ENCODE results near the gene C1RL. TPM values are rescaled to one million over a fixed set of nuclear protein-coding genes. Genes with fewer than 3 reads are reported as not detected.

The C1RL gene
- total and polyA plus RNA-seq, 2 experiments from 2014 or later: 26.4 to 64.5 TPM

DNA sequence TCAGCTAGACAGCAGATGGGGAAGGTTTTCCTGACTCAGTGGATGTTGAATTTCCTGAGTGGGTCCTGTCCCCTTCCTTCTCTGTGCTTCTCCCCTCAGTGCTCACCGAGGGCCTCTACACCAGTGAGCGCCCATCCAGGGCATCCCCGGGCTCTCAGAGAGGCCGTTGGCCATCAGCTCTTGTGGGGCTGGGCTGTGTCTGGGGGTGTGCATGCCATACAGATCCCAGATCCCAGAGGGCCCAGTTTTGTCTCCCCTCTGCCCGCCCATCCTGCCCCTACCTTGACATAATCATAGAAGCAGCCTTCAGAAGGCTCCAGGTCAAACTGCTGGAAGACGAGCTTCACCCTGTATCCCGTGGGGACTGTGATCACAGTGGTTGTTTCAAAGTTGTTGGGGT, 17.8 kb downstream of the C1RL start:
- Histone ChIP-seq H3K9me2 (replicated peaks; ENCODE audit: insufficient read depth) (no peaks in the 10 kb centered on the region), H2AFZ (no peak overlapping the region), H3K9me3 (ENCODE audit: low read depth) (no peaks in the 10 kb centered on the region), H4K20me1 (ENCODE audit: insufficient read depth, poor library complexity, severe bottlenecking) (no peaks in the 10 kb centered on the region), H3K79me2 (no peaks in the 10 kb centered on the region), H3K4me1 (ENCODE audit: insufficient read depth) (no peaks in the 10 kb centered on the region), H3K4me3 (no peak overlapping the region), H3K27me3 (no peaks in the 10 kb centered on the region), H3K27ac (no peak overlapping the region), H3K36me3 (replicated peaks; ENCODE audit: insufficient read depth, low read depth) (no peaks in the 10 kb centered on the region), H3K4me2 (peak overlapping the region; percentile 75)
- TF ChIP-seq EZH2phosphoT487 (IDR thresholded peaks at IDR 0.05; ENCODE audit: low read depth, severe bottlenecking, unreplicated experiment) (no peak), EZH2 (IDR thresholded peaks at IDR 0.05; ENCODE audit: borderline replicate concordance) (no peak)
- TF ChIP-seq, protein P1, sequence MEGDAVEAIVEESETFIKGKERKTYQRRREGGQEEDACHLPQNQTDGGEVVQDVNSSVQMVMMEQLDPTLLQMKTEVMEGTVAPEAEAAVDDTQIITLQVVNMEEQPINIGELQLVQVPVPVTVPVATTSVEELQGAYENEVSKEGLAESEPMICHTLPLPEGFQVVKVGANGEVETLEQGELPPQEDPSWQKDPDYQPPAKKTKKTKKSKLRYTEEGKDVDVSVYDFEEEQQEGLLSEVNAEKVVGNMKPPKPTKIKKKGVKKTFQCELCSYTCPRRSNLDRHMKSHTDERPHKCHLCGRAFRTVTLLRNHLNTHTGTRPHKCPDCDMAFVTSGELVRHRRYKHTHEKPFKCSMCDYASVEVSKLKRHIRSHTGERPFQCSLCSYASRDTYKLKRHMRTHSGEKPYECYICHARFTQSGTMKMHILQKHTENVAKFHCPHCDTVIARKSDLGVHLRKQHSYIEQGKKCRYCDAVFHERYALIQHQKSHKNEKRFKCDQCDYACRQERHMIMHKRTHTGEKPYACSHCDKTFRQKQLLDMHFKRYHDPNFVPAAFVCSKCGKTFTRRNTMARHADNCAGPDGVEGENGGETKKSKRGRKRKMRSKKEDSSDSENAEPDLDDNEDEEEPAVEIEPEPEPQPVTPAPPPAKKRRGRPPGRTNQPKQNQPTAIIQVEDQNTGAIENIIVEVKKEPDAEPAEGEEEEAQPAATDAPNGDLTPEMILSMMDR (IDR thresholded peaks at IDR 0.05; ENCODE audit: poor library complexity): no peak
- no peak for DNase-seq (ENCODE audit: low spot score)
- 97% methylated on average over 7 of the region's 7 CpGs for WGBS (ENCODE audit: low lambda C conversion rate, missing lambda C conversion rate)

DNA sequence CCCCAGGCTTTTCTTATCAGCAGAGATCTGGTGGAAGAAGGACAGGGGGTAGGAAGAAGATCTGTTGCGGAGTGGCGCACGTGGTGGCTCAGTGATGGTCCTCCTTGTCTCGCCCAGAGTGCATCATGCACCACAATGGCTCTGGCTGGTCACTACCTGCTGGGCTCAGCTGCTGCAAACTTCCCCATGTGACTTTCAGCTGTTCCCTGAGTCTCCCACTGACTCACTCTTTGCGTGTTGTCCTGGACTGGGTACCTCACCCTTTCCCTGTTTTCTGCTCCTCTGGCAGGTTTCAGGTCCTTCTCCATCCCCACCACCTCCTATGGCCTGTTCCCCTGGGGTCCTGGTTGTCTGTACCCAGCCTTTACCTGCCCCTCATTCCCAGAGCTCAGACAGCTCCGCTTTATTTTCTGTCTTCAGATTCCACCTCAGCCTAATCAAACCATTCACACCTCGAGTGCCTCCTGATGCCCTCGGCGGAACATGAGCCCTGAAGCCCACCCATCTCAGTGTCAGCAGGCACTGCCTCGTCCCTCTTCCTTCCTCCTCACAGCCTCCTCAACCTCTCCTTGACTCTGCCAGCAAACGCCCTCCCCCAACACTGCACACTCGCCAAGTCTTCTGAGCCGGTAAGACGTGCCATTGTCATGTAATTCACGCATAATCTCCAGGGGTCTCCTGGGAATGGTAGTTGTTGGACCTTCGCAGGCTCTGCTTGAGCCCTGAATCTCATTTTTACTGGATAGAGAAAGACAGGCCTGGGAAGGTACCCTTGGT, 18.6 kb downstream of the C1RL start:
- TF ChIP-seq, protein P1 (IDR thresholded peaks at IDR 0.05; ENCODE audit: poor library complexity): no peak
- TF ChIP-seq EZH2phosphoT487 (IDR thresholded peaks at IDR 0.05; ENCODE audit: low read depth, severe bottlenecking, unreplicated experiment) (no peak), EZH2 (IDR thresholded peaks at IDR 0.05; ENCODE audit: borderline replicate concordance) (no peak)
- H3K27me3 ChIP-seq: no peaks in the 10 kb centered on the region
- no peak overlapping the region for H3K4me2 ChIP-seq
- no peaks in the 10 kb centered on the region for H3K9me3 ChIP-seq (ENCODE audit: low read depth)
- no peaks in the 10 kb centered on the region for H3K36me3 ChIP-seq (replicated peaks; ENCODE audit: insufficient read depth, low read depth)
- no peaks in the 10 kb centered on the region for H3K9me2 ChIP-seq (replicated peaks; ENCODE audit: insufficient read depth)
- no peak overlapping the region for H2AFZ ChIP-seq
- DNase-seq (ENCODE audit: low spot score): no peak
- H3K4me3 ChIP-seq: no peak overlapping the region
- H3K79me2 ChIP-seq: no peaks in the 10 kb centered on the region
- 74% methylated on average over 16 of the region's 16 CpGs for WGBS (ENCODE audit: low lambda C conversion rate, missing lambda C conversion rate)
- H3K4me1 ChIP-seq (ENCODE audit: insufficient read depth): no peaks in the 10 kb centered on the region
- H3K27ac ChIP-seq: no peak overlapping the region
- H4K20me1 ChIP-seq (ENCODE audit: insufficient read depth, poor library complexity, severe bottlenecking): no peaks in the 10 kb centered on the region

DNA sequence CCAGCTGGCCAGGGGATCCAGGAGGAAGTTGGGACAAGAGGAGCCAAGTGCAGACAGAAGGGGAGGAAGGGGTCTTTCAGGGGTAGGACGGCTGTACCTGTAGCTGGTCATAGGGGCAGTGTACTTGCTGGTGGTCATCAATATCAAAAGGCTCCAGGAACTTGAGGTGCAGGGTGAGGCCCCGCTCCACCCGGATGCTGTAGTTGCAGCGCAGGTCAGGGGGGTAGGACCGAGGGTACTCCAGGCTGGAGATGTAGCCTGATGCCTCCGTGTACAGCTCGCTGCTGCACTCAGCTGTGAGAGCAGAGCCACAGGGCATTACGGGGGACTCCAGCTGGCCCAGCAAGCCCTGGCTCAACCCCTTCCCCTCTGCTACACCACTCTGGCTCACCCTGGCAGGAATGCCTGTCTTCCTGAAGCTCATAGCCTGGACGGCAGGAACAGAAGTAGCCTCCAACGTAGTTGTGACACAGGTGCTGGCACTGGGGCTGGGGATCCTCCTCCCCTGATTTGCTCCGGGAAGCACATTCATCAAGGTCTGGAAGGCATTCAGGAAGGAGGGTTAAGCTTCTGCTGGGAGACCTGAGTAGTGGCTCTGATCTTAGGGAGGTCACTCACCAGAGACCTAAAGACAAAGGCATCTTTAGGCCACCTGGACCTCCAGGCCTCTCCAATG, 19.7 kb downstream of the C1RL start:
- H3K79me2 ChIP-seq: no peaks in the 10 kb centered on the region
- no peak overlapping the region for H2AFZ ChIP-seq
- TF ChIP-seq EZH2phosphoT487 (IDR thresholded peaks at IDR 0.05; ENCODE audit: low read depth, severe bottlenecking, unreplicated experiment) (no peak), EZH2 (IDR thresholded peaks at IDR 0.05; ENCODE audit: borderline replicate concordance) (no peak)
- TF ChIP-seq, protein P1 (IDR thresholded peaks at IDR 0.05; ENCODE audit: poor library complexity): no peak
- 93% methylated on average over 11 of the region's 11 CpGs for WGBS (ENCODE audit: low lambda C conversion rate, missing lambda C conversion rate)
- H3K27me3 ChIP-seq: no peaks in the 10 kb centered on the region
- H3K27ac ChIP-seq: no peak overlapping the region
- H4K20me1 ChIP-seq (ENCODE audit: insufficient read depth, poor library complexity, severe bottlenecking): no peaks in the 10 kb centered on the region
- no peak overlapping the region for H3K4me3 ChIP-seq
- H3K9me2 ChIP-seq (replicated peaks; ENCODE audit: insufficient read depth): no peaks in the 10 kb centered on the region
- no peaks in the 10 kb centered on the region for H3K36me3 ChIP-seq (replicated peaks; ENCODE audit: insufficient read depth, low read depth)
- no peak for DNase-seq (ENCODE audit: low spot score)
- no peaks in the 10 kb centered on the region for H3K9me3 ChIP-seq (ENCODE audit: low read depth)
- H3K4me1 ChIP-seq (ENCODE audit: insufficient read depth): no peaks in the 10 kb centered on the region
- H3K4me2 ChIP-seq: no peak overlapping the region

Data from hepatocyte (in vitro differentiated cells).